ENCODE data around the gene TPSAB1. TPM values are rescaled to one million over a fixed set of nuclear protein-coding genes. Genes with fewer than 3 reads are reported as not detected.

The TPSAB1 gene
- total and polyA plus RNA-seq, 4 donors: 10.1 to 129 (median 89.3) TPM; not detected in 1

GRCh38 chr16:1290860-1291575, 50.5 kb downstream of the TPSAB1 start:
- no peak for DNase-seq
- Histone ChIP-seq H3K27me3 (ENCODE audit: control insufficient read depth in 3 of 3, insufficient read depth in 3 of 3, low read length in 2 of 3) (peaks cover 5 to 38% (median 21%) of the 10 kb centered on the region in 3 donors), H3K27ac (ENCODE audit: low read depth in 1 of 2, low read length in 1 of 2) (no peak overlapping the region), H3K36me3 (ENCODE audit: control insufficient read depth in 4 of 4, insufficient read depth in 4 of 4, low read length in 4 of 4) (no peaks in the 10 kb centered on the region), H3K9ac (ENCODE audit: insufficient read depth in 1 of 2, low read length in 2 of 2) (no peak overlapping the region), H3K9me3 (ENCODE audit: control insufficient read depth in 4 of 4, insufficient read depth in 3 of 4, low read length in 3 of 4) (peaks cover 0 to 6% (median 0%) of the 10 kb centered on the region in 4 donors), H3K4me1 (ENCODE audit: control insufficient read depth in 5 of 5, insufficient read depth in 5 of 5, low read length in 5 of 5) (peaks cover 0 to 2% (median 0%) of the 10 kb centered on the region in 5 donors), H3K4me3 (no peak overlapping the region)
- ATAC-seq (ENCODE audit: insufficient read depth, low FRiP score): no peak
- no peak for TF ChIP-seq CTCF (IDR thresholded peaks at IDR 0.05; ENCODE audit: control extremely low read depth, extremely low read depth)
- 54 to 67% methylated on average over 29 of the region's 29 CpGs for WGBS, 2 donors

- WGBS, 2 donors: 51 to 53% methylated on average over 15 to 17 of the region's 17 CpGs
- TF ChIP-seq CTCF (IDR thresholded peaks at IDR 0.05; ENCODE audit: control extremely low read depth, extremely low read depth): no peak
- no peak overlapping the region for H3K27ac ChIP-seq (ENCODE audit: low read depth in 1 of 2, low read length in 1 of 2)
- H3K9ac ChIP-seq (ENCODE audit: insufficient read depth in 1 of 2, low read length in 2 of 2): no peak overlapping the region
- peaks cover 3 to 37% (median 21%) of the 10 kb centered on the region in 3 donors for H3K27me3 ChIP-seq (ENCODE audit: control insufficient read depth in 3 of 3, insufficient read depth in 3 of 3, low read length in 2 of 3)
- peaks cover 0 to 6% (median 0%) of the 10 kb centered on the region in 4 donors for H3K9me3 ChIP-seq (ENCODE audit: control insufficient read depth in 4 of 4, insufficient read depth in 3 of 4, low read length in 3 of 4)
- DNase-seq (no peak), ATAC-seq (ENCODE audit: insufficient read depth, low FRiP score) (no peak)
- H3K4me1 ChIP-seq (ENCODE audit: control insufficient read depth in 5 of 5, insufficient read depth in 5 of 5, low read length in 5 of 5): peaks cover 0 to 2% (median 0%) of the 10 kb centered on the region in 5 donors
- H3K4me3 ChIP-seq: no peak overlapping the region
- H3K36me3 ChIP-seq (ENCODE audit: control insufficient read depth in 4 of 4, insufficient read depth in 4 of 4, low read length in 4 of 4): no peaks in the 10 kb centered on the region
Measured at GRCh38 chr16:1291576-1291974, 51.1 kb downstream of the TPSAB1 start.

Other genes with a start within 250 kb of the TPSAB1 start
- gene SSTR5, start 168.0 kb upstream of the TPSAB1 start, total RNA-seq: under 1 TPM in 1 of 2 donors, not detected in 1; 0.23 TPM
- not detected for gene SSTR5, start 168.0 kb upstream of the TPSAB1 start, polyA plus RNA-seq
- under 1 TPM in 1 of 2 donors, not detected in 1; 0.74 TPM for gene C1QTNF8, start 144.5 kb upstream of the TPSAB1 start, total RNA-seq
- gene C1QTNF8, start 144.5 kb upstream of the TPSAB1 start, polyA plus RNA-seq: under 1 TPM in 1 of 2 donors, not detected in 1; 0.08 TPM
- gene CACNA1H, start 87.6 kb upstream of the TPSAB1 start, total RNA-seq: 10 to 100 TPM in 1 of 2 donors, 1 to 10 TPM in 1; 5.0 to 10.3 TPM
- 1 to 10 TPM; 6.3 to 7.1 TPM for gene CACNA1H, start 87.6 kb upstream of the TPSAB1 start, polyA plus RNA-seq
- gene TPSG1, start 15.4 kb upstream of the TPSAB1 start, total RNA-seq: 1 to 10 TPM in 1 of 2 donors, not detected in 1; 2.9 TPM
- gene TPSG1, start 15.4 kb upstream of the TPSAB1 start, polyA plus RNA-seq: under 1 TPM; 0.03 to 0.71 TPM
- 100 to 1,000 TPM in 1 of 2 donors, under 1 TPM in 1; 0.46 to 154 TPM for gene TPSB2, start 10.5 kb upstream of the TPSAB1 start, total RNA-seq
- 10 to 100 TPM; 12.9 to 91.5 TPM for gene TPSB2, start 10.5 kb upstream of the TPSAB1 start, polyA plus RNA-seq
- 1 to 10 TPM in 1 of 2 donors, not detected in 1; 7.0 TPM for gene TPSD1, start 15.4 kb downstream of the TPSAB1 start, total RNA-seq
- gene TPSD1, start 15.4 kb downstream of the TPSAB1 start, polyA plus RNA-seq: 1 to 10 TPM in 1 of 2 donors, under 1 TPM in 1; 0.54 to 2.9 TPM
- 10 to 100 TPM; 91.2 to 96.8 TPM for gene UBE2I, start 68.9 kb downstream of the TPSAB1 start, total RNA-seq
- 10 to 100 TPM; 63.9 to 71.7 TPM for gene UBE2I, start 68.9 kb downstream of the TPSAB1 start, polyA plus RNA-seq
- 10 to 100 TPM; 15.9 to 46.6 TPM for gene BAIAP3, start 92.9 kb downstream of the TPSAB1 start, total RNA-seq
- 1 to 10 TPM; 4.5 to 7.9 TPM for gene BAIAP3, start 92.9 kb downstream of the TPSAB1 start, polyA plus RNA-seq
- gene TSR3, start 111.2 kb downstream of the TPSAB1 start, total RNA-seq: 10 to 100 TPM; 32.5 to 66.4 TPM
- gene TSR3, start 111.2 kb downstream of the TPSAB1 start, polyA plus RNA-seq: 10 to 100 TPM; 54.7 to 58.5 TPM
- gene GNPTG, start 111.2 kb downstream of the TPSAB1 start, total RNA-seq: 10 to 100 TPM; 34.8 to 80.1 TPM
- 10 to 100 TPM; 75.5 to 92.7 TPM for gene GNPTG, start 111.2 kb downstream of the TPSAB1 start, polyA plus RNA-seq
- 10 to 100 TPM; 21.8 to 31.2 TPM for gene UNKL, start 174.0 kb downstream of the TPSAB1 start, total RNA-seq
- 10 to 100 TPM in 1 of 2 donors, 1 to 10 TPM in 1; 7.9 to 11.9 TPM for gene UNKL, start 174.0 kb downstream of the TPSAB1 start, polyA plus RNA-seq
- gene UQCC4, start 180.0 kb downstream of the TPSAB1 start, total RNA-seq: 10 to 100 TPM in 1 of 2 donors, 1 to 10 TPM in 1; 6.4 to 12.8 TPM
- gene UQCC4, start 180.0 kb downstream of the TPSAB1 start, polyA plus RNA-seq: 10 to 100 TPM; 12.2 to 30.6 TPM
- gene PERCC1, start 190.4 kb downstream of the TPSAB1 start, total RNA-seq: under 1 TPM; 0.46 to 0.57 TPM
- gene PERCC1, start 190.4 kb downstream of the TPSAB1 start, polyA plus RNA-seq: under 1 TPM in 1 of 2 donors, not detected in 1; 0.12 TPM
- 1 to 10 TPM in 1 of 2 donors, under 1 TPM in 1; 0.63 to 1.3 TPM for gene CCDC154, start 203.9 kb downstream of the TPSAB1 start, total RNA-seq
- gene CCDC154, start 203.9 kb downstream of the TPSAB1 start, polyA plus RNA-seq: 1 to 10 TPM; 1.5 to 4.5 TPM
- gene CLCN7, start 234.3 kb downstream of the TPSAB1 start, total RNA-seq: 100 to 1,000 TPM in 1 of 2 donors, 10 to 100 TPM in 1; 73.3 to 103 TPM
- 100 to 1,000 TPM in 1 of 2 donors, 10 to 100 TPM in 1; 61.1 to 119 TPM for gene CLCN7, start 234.3 kb downstream of the TPSAB1 start, polyA plus RNA-seq
- under 1 TPM; 0.25 to 0.31 TPM for gene PTX4, start 248.2 kb downstream of the TPSAB1 start, total RNA-seq
- under 1 TPM in 1 of 2 donors, not detected in 1; 0.02 TPM for gene PTX4, start 248.2 kb downstream of the TPSAB1 start, polyA plus RNA-seq